B cell (primary cell): ENCODE measurements around the gene SPG7. TPM values are rescaled to one million over a fixed set of nuclear protein-coding genes. Genes with fewer than 3 reads are reported as not detected.

Experiments used
- ATAC-seq: fragments of 200-7000 bp; cut with Tn5 transposase; one replicate; pipeline ENCODE4 v1.10.0; 2021; ENCODE audit warnings: low read depth, mild to moderate bottlenecking, moderate number of reproducible peaks, moderate library complexity
- CTCF ChIA-PET: fragments of 350-600 bp; sonication (Branson Sonifier 250); formaldehyde crosslinking; loops from one replicate; lab custom pipeline; 2021; ENCODE audit warnings: antibody characterized with exemption, inconsistent platforms; lab: Charles Lee
- POLR2A ChIA-PET: fragments of 350-600 bp; sonication (Branson Sonifier 250); formaldehyde crosslinking; loops from one replicate; lab custom pipeline; 2021; ENCODE audit warnings: antibody characterized with exemption; lab: Charles Lee
- DNase-seq: peaks from one replicate; pipeline ENCODE4 v3.0.0; 2013
- H2AFZ ChIP-seq: 2 replicates; pipeline ENCODE4 v1.6.1; 2012; ENCODE audit warnings: mild to moderate bottlenecking, low read depth, low read length; ENCODE audit not compliant: insufficient read depth, poor library complexity, severe bottlenecking
- H3K27ac ChIP-seq, 2 donors: 1 replicate in 1 of 2; 2 replicates in 1 of 2; pipeline ENCODE4 v1.5.1; 2012 to 2013; ENCODE audit warnings: low read length in 2 of 2, mild to moderate bottlenecking in 2 of 2, moderate library complexity in 1 of 2
- H3K27me3 ChIP-seq, 4 experiments: fragments of 200-600 bp in 1 of 4; sonication (generic) in 1 of 4; replicated peaks in 1 of 4; 1 replicate in 2 of 4; 2 replicates in 2 of 4; pipeline versions ENCODE4 v1.6.1 to v1.7.0; 2013 to 2016; ENCODE audit warnings: low read length in 3 of 4, mild to moderate bottlenecking in 2 of 4, mixed read lengths in 1 of 4, moderate library complexity in 1 of 4; ENCODE audit not compliant: insufficient read depth in 4 of 4, control insufficient read depth in 3 of 4; ENCODE audit errors: control extremely low read depth in 1 of 4
- H3K36me3 ChIP-seq, 2 experiments: replicated peaks in 1 of 2; 1 replicate in 1 of 2; 2 replicates in 1 of 2; pipeline versions ENCODE4 v1.6.1 to v1.7.1; 2013; ENCODE audit warnings: low read length in 1 of 2; ENCODE audit not compliant: insufficient read depth in 2 of 2, control insufficient read depth in 1 of 2; ENCODE audit errors: control extremely low read depth in 1 of 2, extremely low read depth in 1 of 2
- H3K4me1 ChIP-seq, 2 donors: fragments of 200-600 bp in 1 of 2; sonication (generic) in 1 of 2; 1 replicate in 1 of 2; 2 replicates in 1 of 2; pipeline versions ENCODE4 v1.5.1 to v1.6.1; 2013 to 2017; ENCODE audit warnings: low read length in 2 of 2; ENCODE audit not compliant: control insufficient read depth in 2 of 2, insufficient read depth in 2 of 2
- H3K4me2 ChIP-seq: replicated peaks from 2 replicates; pipeline ENCODE3; 2012; ENCODE audit warnings: mild to moderate bottlenecking, low read depth, low read length; ENCODE audit not compliant: poor library complexity, severe bottlenecking
- H3K4me3 ChIP-seq, 5 experiments: fragments of 200-600 bp in 1 of 5; sonication (generic) in 1 of 5; 1 replicate in 3 of 5; 2 replicates in 2 of 5; pipeline versions ENCODE4 v1.5.1 to v1.7.0; 2011 to 2016; ENCODE audit warnings: low read length in 4 of 5, mild to moderate bottlenecking in 4 of 5, low read depth in 2 of 5, control low read depth in 1 of 5, moderate library complexity in 1 of 5; ENCODE audit not compliant: insufficient read depth in 1 of 5; ENCODE audit errors: control extremely low read depth in 1 of 5, extremely low read depth in 1 of 5
- H3K79me2 ChIP-seq: fragments of 200-600 bp; sonication (generic); one replicate; pipeline ENCODE4 v1.6.0; 2016; ENCODE audit warnings: low read length; ENCODE audit not compliant: control insufficient read depth, insufficient read depth
- H3K9ac ChIP-seq: fragments of 200-600 bp; sonication (generic); 2 replicates; pipeline ENCODE4 v1.6.1; 2017; ENCODE audit warnings: mild to moderate bottlenecking, low read length, moderate library complexity
- H3K9me3 ChIP-seq, 3 donors: one replicate each; pipeline versions ENCODE4 v1.6.1 to v1.7.1; 2013; ENCODE audit warnings: low read length in 2 of 3; ENCODE audit not compliant: control insufficient read depth in 2 of 3, insufficient read depth in 1 of 3; ENCODE audit errors: control extremely low read depth in 1 of 3
- H4K20me1 ChIP-seq: 2 replicates; pipeline ENCODE4 v1.6.0; 2012; ENCODE audit warnings: mild to moderate bottlenecking, low read length; ENCODE audit not compliant: insufficient read depth, control insufficient read depth, poor library complexity, severe bottlenecking
- H3K27ac Mint-ChIP-seq: one replicate; pipeline ENCODE4 v1.8.0; 2021; ENCODE audit warnings: mixed read lengths
- H3K27me3 Mint-ChIP-seq: one replicate; pipeline ENCODE4 v1.8.0; 2021; ENCODE audit warnings: mixed read lengths
- H3K4me1 Mint-ChIP-seq: one replicate; pipeline ENCODE4 v1.8.0; 2021; ENCODE audit warnings: mixed read lengths
- H3K4me3 Mint-ChIP-seq: one replicate; pipeline ENCODE4 v1.8.0; 2021; ENCODE audit warnings: mixed read lengths
- H3K9me3 Mint-ChIP-seq: one replicate; pipeline ENCODE4 v1.8.0; 2022; ENCODE audit warnings: mixed read lengths; ENCODE audit not compliant: insufficient read depth
- CTCF ChIP-seq: fragments of 200-600 bp; IDR thresholded peaks from one replicate; pipeline ENCODE4 v1.8.0; 2022; ENCODE audit warnings: antibody characterized with exemption, mild to moderate bottlenecking
- EZH2 ChIP-seq: IDR thresholded peaks from 2 replicates; pipeline ENCODE4 v1.6.1; 2012; ENCODE audit warnings: borderline replicate concordance, low read depth, mild to moderate bottlenecking, moderate library complexity, low read length; ENCODE audit not compliant: insufficient read depth, poor library complexity, severe bottlenecking
- WGBS: methylation state at CpG from one replicate; pipeline ENCODE4 v1.1.5; 2013; ENCODE audit warnings: missing lambda C conversion rate; ENCODE audit not compliant: insufficient coverage; 5-methylcytosine and 5-hydroxymethylcytosine counted together
- intact Hi-C: fragments of 100-400 bp; cut with micrococcal nuclease; formaldehyde crosslinking; loops from one replicate; pipeline ENCODE4 v1.10.0; 2022
- polyA plus RNA-seq: library from polyadenylated mRNA; depleted of rRNA; stranded (reverse); fragments of >200 nt; gene quantifications from 2 replicates; pipeline ENCODE4 v1.2.3, GENCODE V29; 2012
- total RNA-seq, 2 donors: library from RNA; stranded (reverse); fragments of 120-200 nt in 1 of 2; gene quantifications; 1 replicate in 1 of 2; 2 replicates in 1 of 2; pipeline versions ENCODE4 v1.2.3 to v1.2.4, GENCODE V29; 2013 to 2022

The SPG7 gene
- total and polyA plus RNA-seq, 2 donors (not counting 1 experiment from before 2014, with no cell fraction given): 146 to 157 TPM

- ChIA-PET CTCF (no interaction called here), POLR2A (no interaction called here)
- Histone ChIP-seq H3K27ac (peak overlapping the region in 1 of 2 donors; percentile 91), H3K79me2 (peaks cover 28% of the 10 kb centered on the region), H3K36me3 (peaks cover 4 to 40% of the 10 kb centered on the region in 2 experiments), H3K9ac (peak overlapping the region; percentile 98), H4K20me1 (peaks cover 58% of the 10 kb centered on the region), H3K27me3 (no peaks in the 10 kb centered on the region), H2AFZ (peak overlapping the region; percentile 94), H3K4me2 (peak overlapping the region; percentile 96), H3K4me1 (peaks cover 42 to 49% of the 10 kb centered on the region in 2 donors), H3K9me3 (no peaks in the 10 kb centered on the region), H3K4me3 (peak overlapping the region; percentile 6 to 99 (median 92))
- H3K4me3 Mint-ChIP-seq: peak overlapping the region; percentile 92
- no peak for TF ChIP-seq EZH2
- no peak for TF ChIP-seq CTCF
- H3K27ac Mint-ChIP-seq: peak overlapping the region; percentile 84
- H3K27me3 Mint-ChIP-seq: no peaks in the 10 kb centered on the region
- H3K9me3 Mint-ChIP-seq: no peaks in the 10 kb centered on the region
- no peak for DNase-seq
- intact Hi-C loops: loop anchor here (5.0 to 10.0 kb wide), 2 partner anchors 126 to 877 kb away; partner anchors contain the start of genes CDK10 and SNAI3
- WGBS: 5% methylated on average over 58 of the region's 58 CpGs
- H3K4me1 Mint-ChIP-seq: peaks cover 51% of the 10 kb centered on the region
- no peak for ATAC-seq
Measured at GRCh38 chr16:89561142-89561883, 53.1 kb downstream of the SPG7 start.
